Measurements from ENCODE around the gene CEP85L.

The CEP85L gene

DNA sequence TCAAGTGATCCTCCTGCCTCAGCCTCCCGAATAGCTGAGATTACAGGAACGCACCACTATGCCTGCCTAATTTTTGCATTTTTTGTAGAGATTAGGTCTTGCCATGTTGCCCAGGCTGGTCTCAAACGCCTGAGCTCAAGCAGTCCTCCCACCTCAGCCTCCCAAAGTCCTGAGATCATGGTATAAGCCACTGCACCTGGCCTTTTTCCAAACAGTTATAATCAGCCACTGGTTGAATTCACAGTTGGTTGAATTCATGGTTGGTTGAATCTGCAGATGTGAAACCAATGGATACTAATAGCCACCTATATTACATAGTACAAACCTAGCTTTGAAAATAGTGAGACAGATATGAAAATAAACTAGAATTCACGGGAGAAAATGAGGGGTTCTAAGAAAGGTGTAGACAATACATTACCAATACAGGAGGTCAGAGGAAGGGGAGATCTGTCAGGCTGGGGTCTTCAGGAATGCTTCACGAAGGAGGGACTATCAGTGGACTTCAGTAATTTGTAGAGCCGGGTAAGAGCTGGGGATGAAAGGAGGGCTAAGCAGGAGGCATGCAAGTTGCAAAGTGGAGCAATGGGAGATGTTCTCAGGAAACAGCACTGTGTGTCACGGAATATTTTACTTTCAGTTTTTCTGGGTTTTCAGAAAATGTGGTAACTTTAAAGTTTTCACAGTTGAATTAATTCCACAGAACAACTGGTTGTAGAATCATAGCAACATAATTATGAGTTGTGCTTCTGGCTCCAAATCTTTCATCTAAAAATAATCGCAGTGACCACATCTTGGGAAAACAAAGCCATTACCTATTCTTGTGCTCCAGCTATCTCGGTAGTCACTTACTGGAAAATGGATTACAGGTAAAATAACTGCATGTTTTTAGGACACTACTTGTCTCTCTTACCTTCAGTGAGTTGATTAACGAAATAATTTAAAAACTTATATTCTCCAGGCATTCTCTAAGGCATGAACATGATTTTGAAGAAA, 12.9 kb upstream of the CEP85L start:
- no peak for DNase-seq (ENCODE audit: low read depth in 2 of 2)
- TF ChIP-seq CTCF (IDR thresholded peaks at IDR 0.05; ENCODE audit: low read depth, low read length): no peak
- H3K4me3 ChIP-seq (replicated peaks in 1 of 2; ENCODE audit: low read depth in 2 of 2, low read length in 2 of 2): peak overlapping the region in 1 of 2 donors; percentile 1

DNA sequence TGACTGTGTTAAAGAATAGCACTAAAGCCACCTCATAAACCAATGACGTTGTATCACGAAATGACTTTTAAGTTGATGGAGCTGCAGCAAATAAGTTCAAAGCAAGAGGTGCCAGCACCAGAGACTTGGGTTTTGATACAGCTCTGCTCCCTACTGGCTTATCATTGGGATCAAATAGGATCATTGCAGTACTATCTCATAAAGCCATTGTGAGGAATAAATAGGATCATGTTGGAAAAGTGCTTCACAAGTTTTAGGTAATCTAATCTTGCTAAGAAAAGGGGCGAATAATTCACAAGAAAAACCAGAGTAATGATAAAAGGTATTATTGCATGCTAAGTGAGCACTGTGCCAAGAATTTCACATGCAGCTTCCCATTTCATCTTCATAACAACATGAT, 10.4 kb upstream of the CEP85L start:
- H3K4me3 ChIP-seq (replicated peaks in 1 of 2; ENCODE audit: low read depth in 2 of 2, low read length in 2 of 2): no peak overlapping the region
- no peak for DNase-seq (ENCODE audit: low read depth in 2 of 2)
- no peak for TF ChIP-seq CTCF (IDR thresholded peaks at IDR 0.05; ENCODE audit: low read depth, low read length)

GRCh38 chr6:118660218-118660569, 8.8 kb upstream of the CEP85L start:
- DNase-seq (ENCODE audit: low read depth in 2 of 2): peak; percentile 18 to 20
- no peak for TF ChIP-seq CTCF (IDR thresholded peaks at IDR 0.05; ENCODE audit: low read depth, low read length)

GRCh38 chr6:118659513-118660217, 8.3 kb upstream of the CEP85L start:
- H3K4me3 ChIP-seq (replicated peaks in 1 of 2; ENCODE audit: low read depth in 2 of 2, low read length in 2 of 2): no peak overlapping the region
- TF ChIP-seq CTCF (IDR thresholded peaks at IDR 0.05; ENCODE audit: low read depth, low read length): no peak

More at GRCh38 chr6:118660218-118660569, 8.8 kb upstream of the CEP85L start:
- no peak overlapping the region for H3K4me3 ChIP-seq (replicated peaks in 1 of 2; ENCODE audit: low read depth in 2 of 2, low read length in 2 of 2)

GRCh38 chr6:118656847-118657451, 5.6 kb upstream of the CEP85L start:
- no peak overlapping the region for H3K4me3 ChIP-seq (replicated peaks in 1 of 2; ENCODE audit: low read depth in 2 of 2, low read length in 2 of 2)
- TF ChIP-seq CTCF (IDR thresholded peaks at IDR 0.05; ENCODE audit: low read depth, low read length): no peak
- no peak for DNase-seq (ENCODE audit: low read depth in 2 of 2)

More at GRCh38 chr6:118659513-118660217, 8.3 kb upstream of the CEP85L start:
- peak in 1 of 2 donors; percentile 27 for DNase-seq (ENCODE audit: low read depth in 2 of 2)

DNA sequence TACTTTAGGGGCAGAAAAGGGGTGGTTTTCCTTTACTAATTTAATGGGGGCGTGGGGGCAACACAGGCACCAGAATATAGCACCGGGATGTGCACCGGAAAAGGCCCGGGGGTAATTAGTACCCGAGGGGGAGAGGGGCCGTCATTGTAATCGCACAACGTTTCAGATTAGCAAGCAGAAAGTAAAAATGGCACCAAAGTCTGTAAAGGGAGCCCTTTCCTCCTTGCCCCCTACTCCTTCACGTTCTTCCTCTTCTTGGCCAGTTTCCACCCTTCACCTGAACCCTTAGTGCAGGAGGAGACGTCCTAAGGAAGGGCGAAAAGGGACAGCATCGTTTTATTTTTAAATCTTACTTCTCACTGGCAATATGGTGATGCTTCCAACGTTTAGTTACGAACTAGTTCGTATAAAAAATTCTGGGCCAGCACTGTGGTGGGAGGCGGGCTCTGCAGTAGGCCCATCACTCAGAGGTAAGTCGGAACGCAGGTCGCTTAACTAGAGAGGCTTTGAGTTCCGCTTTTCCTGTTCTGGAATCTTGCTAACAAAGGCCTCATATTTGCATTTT, 742 bp upstream of the CEP85L start:
- TF ChIP-seq CTCF (IDR thresholded peaks at IDR 0.05; ENCODE audit: low read depth, low read length): no peak
- H3K4me3 ChIP-seq (replicated peaks in 1 of 2; ENCODE audit: low read depth in 2 of 2, low read length in 2 of 2): peak overlapping the region; percentile 69 to 77
- DNase-seq (ENCODE audit: low read depth in 2 of 2): no peak

Data from cardiac fibroblast (primary cell).